Suppressor macrophage treated with lipopolysaccharide for 1 hour (primary cell): ENCODE data around the gene SLC20A1.

ENCODE experiments used
- DNase-seq, 3 donors: peaks; one replicate each; pipeline ENCODE4 v3.0.0-alpha.2; 2020 to 2022

SLC20A1 gene

DNA sequence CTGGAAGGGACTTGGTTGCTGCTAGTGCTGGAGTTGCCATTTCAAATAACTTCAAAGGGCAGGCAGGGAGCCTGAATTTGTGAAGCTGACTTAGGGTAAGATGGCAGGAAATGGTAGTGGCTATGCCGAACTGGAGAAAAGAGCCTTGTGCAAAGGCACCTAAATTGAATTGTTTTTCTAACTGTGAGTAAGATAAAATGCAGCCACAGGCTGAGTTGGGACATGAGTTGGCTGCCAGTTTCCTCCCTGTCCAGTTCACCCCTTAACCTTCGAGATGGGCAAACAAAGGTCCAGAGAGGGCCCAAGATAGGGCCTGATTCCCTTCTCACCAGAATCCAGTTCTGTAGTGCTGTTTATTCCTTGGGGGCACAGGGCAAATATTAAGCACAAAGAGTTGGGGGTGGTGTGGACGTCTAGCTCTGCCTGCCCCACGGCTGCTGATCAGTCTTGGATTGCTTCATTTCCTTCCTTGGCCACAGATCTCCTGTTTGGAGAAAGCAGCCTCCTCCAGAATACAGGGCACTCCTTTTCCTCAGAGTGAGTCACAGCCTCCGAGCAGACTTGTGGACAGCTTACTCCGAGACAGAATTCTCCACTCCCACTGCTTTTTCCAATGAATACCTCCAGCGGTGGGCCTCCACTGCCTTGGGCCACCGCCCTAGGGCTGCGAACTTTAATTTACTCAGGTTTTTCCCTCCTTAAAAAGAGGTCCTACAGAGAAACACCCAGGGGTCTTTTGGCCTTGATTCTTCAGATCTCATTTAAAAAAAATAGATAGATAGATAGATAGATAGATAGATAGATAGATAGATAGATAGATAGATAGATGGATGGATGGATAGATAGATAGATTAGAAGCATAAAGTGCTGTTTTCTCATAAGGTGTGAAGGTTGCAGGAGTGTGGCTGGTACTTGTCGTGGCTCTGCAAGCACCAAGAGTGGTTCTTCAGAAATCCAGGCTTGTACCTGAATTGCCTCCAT lies 18.4 kb upstream of the SLC20A1 start:
- DNase-seq: peak; percentile 82 to 89 (median 83)

DNA sequence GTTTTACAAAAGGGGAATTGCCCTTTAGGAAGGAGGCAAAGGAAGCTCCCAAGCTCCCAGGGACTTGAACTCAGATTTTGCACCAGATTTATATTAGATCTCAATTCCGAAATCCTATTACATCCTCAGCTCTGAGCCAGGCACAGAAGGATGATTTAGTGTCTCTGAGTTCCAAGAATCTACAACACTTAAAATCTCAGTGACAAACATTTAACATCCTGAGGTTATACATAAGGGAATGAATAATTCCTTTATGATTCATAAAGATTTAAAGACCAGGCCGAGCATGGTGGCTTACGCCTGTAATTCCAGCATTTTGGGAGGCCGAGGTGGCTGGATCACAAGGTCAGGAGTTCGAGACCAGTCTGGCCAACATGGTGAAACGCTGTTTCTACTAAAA lies 16.5 kb upstream of the SLC20A1 start:
- DNase-seq: no peak

DNA sequence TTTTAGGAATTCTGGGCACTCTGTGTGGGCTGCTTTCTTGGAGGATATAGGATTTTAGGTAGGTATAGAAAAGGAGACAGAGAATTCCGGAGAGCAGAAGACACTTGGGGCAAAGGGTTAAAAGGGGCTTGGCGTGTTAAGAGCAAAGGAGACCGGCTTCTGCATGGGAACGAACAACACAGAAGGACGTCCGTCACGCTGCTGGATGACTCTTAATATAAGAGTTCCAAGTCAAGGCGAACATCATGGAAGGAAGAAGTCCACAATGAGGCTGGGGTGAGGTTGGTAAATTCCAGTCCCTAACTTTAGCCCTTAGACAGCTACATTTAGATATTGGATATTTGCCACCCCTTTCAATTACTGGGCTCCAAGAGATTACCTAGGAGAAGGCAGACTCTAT lies 15.9 kb upstream of the SLC20A1 start:
- DNase-seq: no peak

DNA sequence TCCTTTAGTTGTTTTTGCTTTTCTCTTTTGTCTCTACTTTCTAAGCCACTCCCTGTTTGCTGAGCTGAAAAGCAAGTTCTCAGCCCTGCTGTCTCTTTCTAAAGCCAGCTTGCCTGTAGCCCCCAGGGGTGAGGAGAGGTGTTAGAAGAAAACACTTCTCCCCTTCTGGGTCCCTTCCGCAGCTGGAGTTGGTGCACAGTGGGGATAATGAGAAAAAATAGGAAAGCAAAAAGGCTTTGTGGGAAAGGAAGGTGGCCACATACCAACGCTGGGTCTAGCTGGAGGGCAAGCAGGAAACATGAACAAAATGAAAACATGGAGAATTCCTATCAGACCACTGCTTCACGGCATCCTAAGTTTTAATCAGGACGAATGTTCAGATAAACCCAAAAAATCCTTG lies 15.5 kb upstream of the SLC20A1 start:
- no peak for DNase-seq

DNA sequence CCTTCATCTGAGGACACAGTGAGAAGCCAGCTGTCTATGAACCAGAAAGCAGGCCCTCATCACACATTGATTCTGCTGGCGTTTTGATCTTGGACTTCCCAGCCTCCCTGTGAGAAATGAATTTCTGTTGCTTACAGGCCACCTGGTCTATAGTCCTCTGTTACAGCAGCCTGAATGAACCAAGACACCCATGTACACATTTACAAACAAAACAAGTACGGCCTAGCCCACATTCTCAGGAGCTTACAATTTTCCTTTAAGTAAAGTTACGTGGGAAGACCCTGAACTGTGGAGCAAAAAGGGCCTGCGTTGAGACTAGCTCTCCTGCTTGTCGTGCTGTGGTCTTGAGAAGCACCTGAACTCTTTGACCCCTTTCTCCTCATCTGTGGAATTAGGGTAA lies 12.0 kb upstream of the SLC20A1 start:
- DNase-seq: no peak

DNA sequence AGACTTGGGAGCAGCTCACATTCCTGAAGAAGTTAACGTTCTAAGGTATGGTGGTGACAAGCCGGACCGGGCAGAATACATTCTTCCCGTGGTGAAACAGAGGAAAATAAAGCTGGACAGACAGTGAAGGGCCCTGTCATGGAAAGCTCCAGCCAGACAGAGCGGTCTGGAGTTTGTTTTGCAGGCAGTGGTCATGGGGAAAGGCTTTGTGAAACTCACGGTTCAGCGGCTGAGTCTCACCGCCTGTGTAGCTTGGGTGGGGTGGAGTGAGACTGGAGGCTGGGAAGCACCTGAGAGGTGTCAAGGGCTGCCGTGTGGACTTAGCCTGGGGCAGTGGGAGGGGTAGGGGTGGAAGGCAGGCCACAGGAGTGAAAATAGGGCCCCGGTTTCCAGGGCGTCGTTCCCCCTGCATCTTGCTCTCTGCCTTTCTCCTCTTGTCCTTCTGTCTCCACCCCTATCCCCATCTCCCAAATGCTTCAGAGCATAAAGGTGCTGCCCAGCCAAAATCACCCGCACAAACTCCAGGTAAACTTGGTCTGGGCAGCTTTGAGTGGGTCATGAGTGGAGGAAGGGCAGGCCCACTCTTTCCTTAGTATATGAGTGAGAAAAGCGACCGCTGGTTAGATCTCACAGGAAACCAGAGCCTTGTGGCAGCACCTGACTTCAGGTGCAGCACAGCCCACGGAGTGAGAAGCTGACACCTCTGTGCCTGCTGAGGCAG lies 11.4 kb upstream of the SLC20A1 start:
- DNase-seq: no peak

DNA sequence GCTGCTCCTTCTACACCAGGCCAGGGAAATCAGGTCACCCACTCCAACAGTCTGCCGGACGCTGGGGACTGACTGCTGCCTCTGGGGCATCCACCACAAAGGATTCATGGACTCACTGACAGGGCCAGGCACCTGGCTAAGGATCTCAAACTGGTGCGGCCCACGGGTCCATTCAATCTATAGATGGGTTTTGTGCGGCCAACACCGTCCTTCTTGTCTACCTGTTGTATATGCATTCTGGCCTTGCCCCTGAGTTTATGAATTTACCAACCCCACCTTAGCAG lies 10.9 kb upstream of the SLC20A1 start:
- DNase-seq: no peak

DNA sequence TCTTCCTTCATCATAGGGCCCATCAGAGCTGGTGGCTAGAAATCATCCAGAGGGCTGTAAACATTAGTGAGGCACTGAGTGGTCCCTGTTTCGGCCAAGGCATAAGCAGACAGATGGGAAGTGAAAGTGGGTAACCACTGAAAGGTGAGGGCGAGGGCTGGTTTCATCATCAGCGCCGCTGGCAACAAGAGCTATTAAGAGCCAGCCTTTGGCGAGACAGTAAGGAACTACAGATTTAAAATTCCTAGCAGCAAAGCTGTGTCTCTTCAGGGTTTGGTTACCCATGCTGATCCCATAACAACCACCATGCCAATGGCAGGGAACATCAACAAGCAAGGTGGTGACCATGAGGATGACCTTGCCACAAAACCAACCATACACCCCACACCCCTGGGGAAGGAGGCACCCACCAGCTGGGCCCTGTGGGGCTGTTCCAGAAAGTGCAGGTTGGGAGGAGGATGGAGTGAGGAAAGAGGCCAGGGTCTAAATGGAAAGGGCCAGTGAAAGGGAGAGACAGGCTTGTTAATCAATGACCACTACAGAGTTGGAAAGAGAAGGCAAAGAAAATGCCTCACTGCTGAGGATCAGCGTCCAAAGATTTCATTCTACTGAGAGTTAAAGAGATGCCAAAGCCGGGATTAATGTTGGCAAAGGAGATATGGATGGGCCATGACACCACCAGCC lies 9.0 kb upstream of the SLC20A1 start:
- peak in 2 of 3 donors; percentile 38 to 39 for DNase-seq

DNA sequence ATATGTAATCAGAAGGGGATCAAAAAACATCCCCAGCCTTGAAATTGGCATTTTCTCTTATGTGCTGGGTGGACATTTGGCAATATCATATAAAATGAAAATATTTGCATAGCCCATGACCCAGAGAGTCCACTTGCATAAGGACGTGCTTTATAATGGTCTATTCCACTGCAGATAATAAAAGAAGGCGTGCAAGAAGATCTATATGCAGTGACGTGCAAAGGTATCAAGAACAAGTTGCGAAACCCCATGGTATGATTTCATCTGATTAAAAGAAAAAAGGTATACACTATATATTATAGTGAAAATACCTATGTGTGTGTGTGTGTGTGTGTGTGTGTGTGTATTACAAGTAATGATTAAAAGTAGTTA lies 8.5 kb upstream of the SLC20A1 start:
- DNase-seq: no peak

DNA sequence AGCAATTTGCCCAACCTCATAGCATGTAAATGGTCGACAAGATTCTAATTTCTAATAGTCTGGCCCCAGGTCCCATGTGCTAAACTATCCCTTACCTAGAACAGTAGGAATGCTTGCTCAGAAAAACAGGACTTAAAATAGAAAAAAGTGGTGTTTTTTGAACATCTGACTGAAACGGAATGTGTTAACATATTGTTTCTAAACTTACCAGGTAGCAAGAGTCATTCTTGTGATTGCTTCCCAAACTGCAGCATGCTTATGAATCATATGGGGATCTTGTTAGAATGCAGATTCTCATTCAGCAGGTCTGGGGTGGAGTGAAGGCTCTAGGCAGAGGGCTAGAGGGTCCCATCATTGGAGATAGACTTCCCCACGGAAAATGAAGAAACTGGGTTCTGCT lies 5.8 kb upstream of the SLC20A1 start:
- peak; percentile 24 to 53 (median 48) for DNase-seq

DNA sequence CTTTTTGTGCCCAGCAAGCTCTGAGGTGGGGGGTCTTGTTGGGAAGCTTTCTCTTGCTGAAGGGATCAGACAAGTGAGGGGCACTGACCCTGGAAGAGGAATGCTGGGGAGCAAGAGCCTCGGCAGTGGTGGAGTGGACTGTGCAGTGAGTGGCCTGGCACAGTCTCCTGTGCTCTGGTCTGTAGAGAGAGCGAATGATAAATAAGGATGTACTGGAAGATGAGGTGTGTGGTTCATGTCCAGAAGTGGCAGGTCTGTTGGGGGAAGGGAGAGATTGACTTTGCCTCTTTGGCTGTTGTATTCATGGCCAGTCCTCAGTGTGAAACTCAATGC lies 5.3 kb upstream of the SLC20A1 start:
- no peak for DNase-seq

DNA sequence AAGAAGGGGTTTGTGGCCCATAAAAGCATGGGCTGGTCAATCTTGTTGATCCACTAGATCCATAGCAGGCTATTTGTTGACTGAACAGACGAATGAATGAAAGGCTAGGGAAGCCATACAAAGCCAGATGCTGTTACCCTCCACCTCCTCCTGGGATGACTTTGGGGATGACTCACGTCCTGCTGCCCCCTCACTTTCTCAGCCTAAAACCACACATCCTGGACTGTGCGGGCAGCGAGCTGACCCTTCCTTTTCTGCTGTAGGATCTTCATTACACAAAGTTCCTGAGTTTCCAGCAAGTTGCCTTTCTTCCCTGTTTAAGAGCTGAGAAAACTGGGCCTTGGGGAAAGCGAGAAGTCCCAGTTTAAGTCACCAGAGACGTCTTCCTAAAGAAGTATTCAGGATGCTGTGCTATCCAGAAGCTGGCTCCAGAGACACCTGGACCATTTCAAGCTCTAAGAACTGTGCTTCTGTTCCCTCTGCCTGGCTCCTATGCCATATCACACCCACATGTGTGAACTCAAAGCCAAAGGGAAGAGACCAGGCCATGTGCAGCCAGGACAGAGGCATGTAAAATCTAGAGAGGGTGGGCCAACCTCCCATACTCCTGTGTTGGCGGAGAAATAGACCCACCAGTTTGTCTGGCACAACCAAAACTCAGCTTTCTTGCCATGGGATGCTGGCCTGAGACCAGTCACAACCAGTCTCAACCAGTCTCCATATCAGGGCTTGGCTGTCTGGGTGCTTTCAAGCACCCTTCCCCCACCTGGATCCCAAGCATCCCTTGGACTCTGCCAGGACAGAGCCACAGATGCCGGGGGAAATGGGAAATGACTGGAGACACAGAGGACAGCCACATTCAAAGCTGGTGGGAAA lies 4.7 kb upstream of the SLC20A1 start:
- DNase-seq: peak; percentile 81 to 83 (median 83)

DNA sequence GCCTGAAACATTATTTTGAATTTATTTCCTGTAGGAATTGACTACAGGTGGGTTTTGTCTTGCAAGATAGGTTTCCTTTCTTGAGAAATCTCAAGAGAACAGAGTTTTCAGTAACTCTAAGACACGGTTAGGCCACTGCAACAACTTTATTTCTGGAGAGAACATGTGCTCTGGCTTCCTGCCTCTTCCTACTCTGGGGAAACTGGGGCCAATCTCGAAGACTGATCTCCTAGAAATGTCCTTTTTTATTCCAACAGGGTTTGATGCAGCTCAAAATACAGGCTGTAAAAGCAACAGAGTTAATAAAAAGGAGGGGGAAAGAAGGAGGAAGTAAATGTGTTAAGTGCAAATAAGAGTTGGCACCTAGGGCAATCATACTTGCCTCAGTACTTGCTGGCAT lies 4.0 kb upstream of the SLC20A1 start:
- no peak for DNase-seq

DNA sequence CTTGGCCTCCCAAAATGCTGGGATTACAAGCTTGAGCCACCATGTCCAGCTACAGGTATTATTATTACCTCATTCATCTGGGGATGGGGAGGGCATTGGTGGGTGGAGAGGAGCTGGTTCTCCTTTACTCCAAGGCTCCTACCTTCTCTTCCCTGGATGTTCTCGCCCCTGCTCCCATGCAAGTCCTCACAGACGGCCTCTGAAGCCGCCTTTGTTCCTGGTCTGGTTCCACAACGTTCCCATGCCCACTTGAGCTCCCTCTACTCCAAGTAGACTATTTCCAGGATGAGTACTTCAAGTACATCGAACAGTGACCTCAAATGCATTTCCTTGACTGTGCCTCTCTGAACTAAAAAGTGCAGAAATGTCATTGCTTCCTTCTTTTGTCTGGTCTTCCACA lies 3.2 kb upstream of the SLC20A1 start:
- no peak for DNase-seq

DNA sequence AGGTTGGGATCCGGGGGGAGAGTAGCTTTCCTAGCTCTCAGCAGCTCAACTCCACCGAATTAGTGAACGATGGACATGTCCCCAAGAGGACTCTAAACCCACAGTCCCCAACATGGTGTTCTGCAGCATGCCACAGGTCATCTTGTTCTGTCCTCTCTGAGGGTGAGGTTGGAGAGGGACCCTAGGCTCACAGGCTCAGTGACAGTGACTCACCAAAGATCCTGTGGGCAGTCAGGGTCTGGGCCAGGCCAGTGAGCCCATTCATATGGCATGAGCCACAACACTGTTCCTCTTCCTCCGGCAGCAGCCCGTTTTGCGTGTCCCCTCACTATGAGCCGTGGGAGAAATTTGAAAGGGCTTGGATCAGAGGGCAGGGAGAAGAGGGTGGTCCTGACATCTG lies 2.8 kb upstream of the SLC20A1 start:
- DNase-seq: peak; percentile 73 to 77 (median 75)

DNA sequence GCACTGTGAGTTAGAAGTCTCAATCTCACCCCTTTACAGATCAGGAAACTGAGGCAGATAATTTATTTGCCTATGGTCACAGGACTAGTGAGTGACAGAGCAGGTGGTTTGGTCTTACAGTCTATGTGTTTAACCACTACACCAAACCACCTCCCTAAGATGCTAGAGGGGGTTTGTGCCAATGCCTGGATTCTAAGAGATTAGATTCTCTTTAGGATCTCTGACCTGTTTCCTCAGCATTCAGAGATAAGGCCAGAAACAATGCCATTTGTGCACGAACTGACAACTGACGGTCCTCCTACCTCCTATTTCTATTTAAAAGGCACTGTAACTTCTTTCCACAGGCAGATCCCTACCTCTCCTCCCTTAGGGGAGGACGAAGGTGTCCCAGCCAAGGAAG lies 2.3 kb upstream of the SLC20A1 start:
- DNase-seq: no peak

DNA sequence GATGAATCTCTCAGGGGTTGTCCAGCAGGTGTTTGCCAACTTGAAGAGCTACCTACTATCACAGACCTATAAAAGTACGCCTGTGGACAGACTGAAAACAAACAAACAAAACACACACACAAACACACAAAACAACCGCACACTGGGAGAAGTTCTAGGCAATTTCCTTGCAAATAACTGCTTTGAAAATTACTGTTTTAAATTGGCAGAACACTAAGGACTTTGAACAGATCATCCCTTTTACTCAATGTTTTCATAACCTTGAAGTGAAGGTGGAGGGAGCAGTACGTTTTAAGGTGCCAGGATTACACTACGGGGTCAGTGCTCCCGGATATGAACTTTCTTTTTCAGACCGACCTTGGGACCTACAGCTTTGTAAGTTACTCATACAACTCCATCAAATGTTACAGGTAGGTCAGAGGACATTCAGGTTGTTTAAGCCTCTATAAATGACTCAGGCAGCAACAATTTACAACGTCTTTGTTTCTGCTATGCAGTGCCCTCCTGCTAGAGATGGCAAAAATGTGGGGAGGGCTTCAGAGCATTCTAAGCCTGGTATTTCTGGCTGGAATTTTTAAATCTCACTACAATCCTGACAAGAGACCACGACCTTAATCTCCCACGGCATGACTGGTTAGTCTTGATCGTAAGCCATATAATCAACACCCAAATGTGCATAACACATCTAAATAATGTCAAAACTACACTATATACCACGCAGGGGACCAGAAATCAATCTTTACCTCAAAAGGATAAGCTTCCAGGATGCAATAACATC lies 1.4 kb upstream of the SLC20A1 start:
- DNase-seq: no peak

DNA sequence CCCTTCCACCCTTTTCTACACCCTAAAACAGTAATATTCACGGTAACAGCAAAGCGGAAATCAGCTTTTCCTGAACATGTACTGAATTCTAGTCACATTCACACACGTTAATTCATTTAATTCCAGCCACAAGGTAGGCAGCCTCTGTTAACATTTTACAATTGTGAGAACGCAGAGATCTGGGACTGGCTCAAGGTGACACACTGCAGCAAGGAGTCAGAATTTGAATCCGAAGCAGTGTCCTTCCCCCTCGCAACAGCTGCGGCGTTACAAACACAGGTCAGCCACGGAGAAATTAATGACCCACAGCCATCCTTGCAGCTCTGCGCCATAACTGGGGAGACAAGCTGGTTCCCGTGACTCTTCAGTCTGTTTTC lies 818 bp upstream of the SLC20A1 start:
- DNase-seq: no peak

DNA sequence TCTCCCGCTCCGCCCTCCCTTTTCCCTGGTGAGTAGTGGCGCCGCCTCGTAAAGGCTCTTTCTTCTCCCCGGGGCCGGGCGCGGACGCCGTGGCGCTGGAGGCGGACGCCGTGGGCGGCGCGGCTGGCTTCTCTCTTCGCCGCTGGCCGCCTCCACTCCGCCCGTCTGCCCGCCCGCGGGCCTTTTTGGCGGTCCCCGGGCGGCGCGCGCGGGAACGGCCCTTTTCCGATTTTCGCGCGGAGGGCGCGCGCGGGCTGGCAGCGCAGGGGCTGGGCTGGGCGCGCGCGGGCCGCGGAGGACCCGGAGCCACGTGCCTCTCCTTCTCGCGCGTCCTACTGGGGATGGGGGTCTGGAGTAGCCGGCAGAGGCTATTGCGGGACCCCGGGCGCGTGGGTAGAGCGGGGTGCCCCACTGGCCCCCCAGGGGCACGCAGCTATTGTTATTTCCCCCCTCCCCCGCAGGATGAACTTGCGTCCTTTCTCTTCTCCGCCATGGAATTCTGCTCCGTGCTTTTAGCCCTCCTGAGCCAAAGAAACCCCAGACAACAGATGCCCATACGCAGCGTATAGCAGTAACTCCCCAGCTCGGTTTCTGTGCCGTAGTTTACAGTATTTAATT lies 472 bp downstream of the SLC20A1 start:
- DNase-seq: peak in 2 of 3 donors; percentile 74 to 87

DNA sequence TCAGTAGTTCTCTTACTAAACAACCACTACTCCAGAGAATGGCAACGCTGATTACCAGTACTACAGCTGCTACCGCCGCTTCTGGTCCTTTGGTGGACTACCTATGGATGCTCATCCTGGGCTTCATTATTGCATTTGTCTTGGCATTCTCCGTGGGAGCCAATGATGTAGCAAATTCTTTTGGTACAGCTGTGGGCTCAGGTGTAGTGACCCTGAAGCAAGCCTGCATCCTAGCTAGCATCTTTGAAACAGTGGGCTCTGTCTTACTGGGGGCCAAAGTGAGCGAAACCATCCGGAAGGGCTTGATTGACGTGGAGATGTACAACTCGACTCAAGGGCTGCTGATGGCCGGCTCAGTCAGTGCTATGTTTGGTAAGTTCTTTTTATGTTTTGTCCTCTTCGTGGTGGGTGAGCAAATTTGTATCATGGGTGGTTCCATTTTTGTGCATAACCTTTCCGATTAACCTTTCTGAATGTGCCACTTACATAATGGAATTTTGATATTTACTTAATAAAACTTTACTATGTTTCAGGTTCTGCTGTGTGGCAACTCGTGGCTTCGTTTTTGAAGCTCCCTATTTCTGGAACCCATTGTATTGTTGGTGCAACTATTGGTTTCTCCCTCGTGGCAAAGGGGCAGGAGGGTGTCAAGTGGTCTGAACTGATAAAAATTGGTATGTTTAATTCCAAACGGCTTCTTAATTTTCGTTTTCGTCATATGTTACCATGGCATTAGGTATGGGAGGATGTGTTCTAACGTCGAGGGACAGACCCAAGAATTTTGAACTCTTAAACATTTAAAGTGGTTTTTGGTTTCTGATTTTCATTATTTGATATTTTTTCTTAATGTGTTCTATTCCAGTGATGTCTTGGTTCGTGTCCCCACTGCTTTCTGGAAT lies 1.3 kb downstream of the SLC20A1 start:
- no peak for DNase-seq

DNA sequence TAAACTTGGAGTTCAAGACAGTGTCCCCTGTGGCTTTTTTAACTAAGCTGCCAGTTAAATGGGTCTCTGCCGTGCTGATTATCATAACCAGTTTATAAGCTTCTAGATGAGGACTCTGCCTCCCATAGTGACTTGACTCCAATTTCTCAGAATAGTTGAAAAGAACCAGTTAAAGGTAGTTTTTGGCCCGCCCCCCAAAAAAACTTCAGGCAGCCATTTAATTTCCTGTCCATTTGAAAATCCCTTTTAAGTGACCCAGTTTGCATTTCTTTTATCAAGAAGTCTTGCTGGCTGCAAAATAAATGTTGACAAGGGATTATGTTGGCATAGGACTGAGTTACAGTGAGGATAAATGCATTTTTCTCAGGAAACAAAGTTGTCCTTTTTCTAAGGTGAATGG lies 2.3 kb downstream of the SLC20A1 start:
- no peak for DNase-seq
